NCI-H2029 treated with DMSO at 0.1 percent for 48 hours (cell line): ENCODE measurements around the gene ZNF181.
"Not testable (repeated sequence)": the region's sequence is repeated elsewhere in the genome, so short reads cannot be mapped to it uniquely, and the experiment has no call there.

Source experiments
- DNase-seq: peaks from one replicate; lab custom pipeline; 2025; lab: John Stamatoyannopoulos, UW

ZNF181 gene

GRCh38 chr19:34733746-34734536, at the start of gene ZNF181:
Gene ZNF181 (plus strand): TSS chr19:34734243. CDS start chr19:34735038, 795 bp downstream.
- DNase-seq, result peak; percentile 85

- not testable (repeated sequence) for DNase-seq
Measured at GRCh38 chr19:34685266-34685665, 48.8 kb upstream of the ZNF181 start.

GRCh38 chr19:34686455-34686854, 47.6 kb upstream of the ZNF181 start:
- DNase-seq, result no peak

GRCh38 chr19:34687348-34687747, 46.7 kb upstream of the ZNF181 start:
- no peak for DNase-seq

GRCh38 chr19:34688592-34688991, 45.5 kb upstream of the ZNF181 start:
- no peak for DNase-seq

- DNase-seq, result no peak
Measured at GRCh38 chr19:34690372-34690771, 43.7 kb upstream of the ZNF181 start.

GRCh38 chr19:34692549-34692948, 41.5 kb upstream of the ZNF181 start:
- DNase-seq, result no peak

- DNase-seq, result peak; percentile 90
Measured at GRCh38 chr19:34707661-34708060, 26.4 kb upstream of the ZNF181 start.

- DNase-seq, result no peak
Measured at GRCh38 chr19:34711890-34712289, 22.2 kb upstream of the ZNF181 start.

- peak; percentile 80 for DNase-seq
Measured at GRCh38 chr19:34712395-34713261, 21.4 kb upstream of the ZNF181 start.

GRCh38 chr19:34713262-34713637, 20.8 kb upstream of the ZNF181 start:
- no peak for DNase-seq

GRCh38 chr19:34715357-34715756, 18.7 kb upstream of the ZNF181 start:
- no peak for DNase-seq

GRCh38 chr19:34722353-34722752, 11.7 kb upstream of the ZNF181 start:
- no peak for DNase-seq

GRCh38 chr19:34725400-34725799, 8.6 kb upstream of the ZNF181 start:
- no peak for DNase-seq

GRCh38 chr19:34731019-34731829, 2.8 kb upstream of the ZNF181 start:
- no peak for DNase-seq

- DNase-seq, result no peak
Measured at GRCh38 chr19:34731964-34732363, 2.1 kb upstream of the ZNF181 start.

- DNase-seq, result no peak
Measured at GRCh38 chr19:34732612-34733211, 1.3 kb upstream of the ZNF181 start.

- no peak for DNase-seq
Measured at GRCh38 chr19:34733266-34733745, 737 bp upstream of the ZNF181 start.

GRCh38 chr19:34734537-34735103, 577 bp downstream of the ZNF181 start:
- peak; percentile 69 for DNase-seq

- DNase-seq, result no peak
Measured at GRCh38 chr19:34744896-34745690, 11.1 kb downstream of the ZNF181 start.
